ENCODE results near the gene NAV2.
"Not testable (repeated sequence)": the region's sequence is repeated elsewhere in the genome, so short reads cannot be mapped to it uniquely, and the experiment has no call there.

NAV2 gene

GRCh38 chr11:19924311-19924710, 211.7 kb downstream of the NAV2 start:
- no peaks in the 10 kb centered on the region for H3K27me3 ChIP-seq (ENCODE audit: control insufficient read depth, insufficient read depth, low read length)
- H3K4me1 ChIP-seq (ENCODE audit: control insufficient read depth, insufficient read depth, low read length) = peaks cover 7% of the 10 kb centered on the region
- H3K4me3 ChIP-seq (ENCODE audit: low read length) = no peak overlapping the region
- H3K9ac ChIP-seq (ENCODE audit: low read length) = no peak overlapping the region
- no peaks in the 10 kb centered on the region for H3K36me3 ChIP-seq (ENCODE audit: control insufficient read depth, insufficient read depth, low read length)
- H3K9me3 ChIP-seq (ENCODE audit: control insufficient read depth, low read length) = no peaks in the 10 kb centered on the region

GRCh38 chr11:19924716-19925115, 212.1 kb downstream of the NAV2 start:
- H3K4me1 ChIP-seq (ENCODE audit: control insufficient read depth, insufficient read depth, low read length) = peaks cover 3% of the 10 kb centered on the region
- no peak overlapping the region for H3K4me3 ChIP-seq (ENCODE audit: low read length)

GRCh38 chr11:19927403-19927802, 214.8 kb downstream of the NAV2 start:
- H3K9me3 ChIP-seq (ENCODE audit: control insufficient read depth, low read length); H3K9ac ChIP-seq (ENCODE audit: low read length); H3K4me1 ChIP-seq (ENCODE audit: control insufficient read depth, insufficient read depth, low read length); H3K4me3 ChIP-seq (ENCODE audit: low read length); H3K36me3 ChIP-seq (ENCODE audit: control insufficient read depth, insufficient read depth, low read length); H3K27me3 ChIP-seq (ENCODE audit: control insufficient read depth, insufficient read depth, low read length): not testable (repeated sequence)

More at GRCh38 chr11:19924716-19925115, 212.1 kb downstream of the NAV2 start:
- H3K9ac ChIP-seq (ENCODE audit: low read length) = no peak overlapping the region
- H3K27me3 ChIP-seq (ENCODE audit: control insufficient read depth, insufficient read depth, low read length) = no peaks in the 10 kb centered on the region
- H3K36me3 ChIP-seq (ENCODE audit: control insufficient read depth, insufficient read depth, low read length) = no peaks in the 10 kb centered on the region
- H3K9me3 ChIP-seq (ENCODE audit: control insufficient read depth, low read length) = no peaks in the 10 kb centered on the region

GRCh38 chr11:19929147-19929546, 216.5 kb downstream of the NAV2 start:
- no peaks in the 10 kb centered on the region for H3K36me3 ChIP-seq (ENCODE audit: control insufficient read depth, insufficient read depth, low read length)
- H3K9ac ChIP-seq (ENCODE audit: low read length) = no peak overlapping the region
- no peaks in the 10 kb centered on the region for H3K27me3 ChIP-seq (ENCODE audit: control insufficient read depth, insufficient read depth, low read length)
- no peak overlapping the region for H3K4me3 ChIP-seq (ENCODE audit: low read length)
- H3K9me3 ChIP-seq (ENCODE audit: control insufficient read depth, low read length) = no peaks in the 10 kb centered on the region
- H3K4me1 ChIP-seq (ENCODE audit: control insufficient read depth, insufficient read depth, low read length) = no peaks in the 10 kb centered on the region

GRCh38 chr11:19929655-19930054, 217.0 kb downstream of the NAV2 start:
- Histone ChIP-seq H3K9me3 (ENCODE audit: control insufficient read depth, low read length) (no peaks in the 10 kb centered on the region), H3K27me3 (ENCODE audit: control insufficient read depth, insufficient read depth, low read length) (no peaks in the 10 kb centered on the region), H3K9ac (ENCODE audit: low read length) (no peak overlapping the region), H3K4me3 (ENCODE audit: low read length) (no peak overlapping the region), H3K4me1 (ENCODE audit: control insufficient read depth, insufficient read depth, low read length) (no peaks in the 10 kb centered on the region), H3K36me3 (ENCODE audit: control insufficient read depth, insufficient read depth, low read length) (no peaks in the 10 kb centered on the region)

- Histone ChIP-seq H3K27me3 (ENCODE audit: control insufficient read depth, insufficient read depth, low read length) (no peaks in the 10 kb centered on the region), H3K9ac (ENCODE audit: low read length) (no peak overlapping the region), H3K9me3 (ENCODE audit: control insufficient read depth, low read length) (no peaks in the 10 kb centered on the region), H3K4me3 (ENCODE audit: low read length) (no peak overlapping the region), H3K36me3 (ENCODE audit: control insufficient read depth, insufficient read depth, low read length) (no peaks in the 10 kb centered on the region), H3K4me1 (ENCODE audit: control insufficient read depth, insufficient read depth, low read length) (no peaks in the 10 kb centered on the region)
These were observed 218.6 kb downstream of the NAV2 start for GRCh38 chr11:19931141-19931770.

GRCh38 chr11:19931771-19932369, 219.2 kb downstream of the NAV2 start:
- Histone ChIP-seq H3K9ac (ENCODE audit: low read length) (no peak overlapping the region), H3K27me3 (ENCODE audit: control insufficient read depth, insufficient read depth, low read length) (no peaks in the 10 kb centered on the region), H3K9me3 (ENCODE audit: control insufficient read depth, low read length) (no peaks in the 10 kb centered on the region), H3K4me3 (ENCODE audit: low read length) (no peak overlapping the region), H3K4me1 (ENCODE audit: control insufficient read depth, insufficient read depth, low read length) (no peaks in the 10 kb centered on the region), H3K36me3 (ENCODE audit: control insufficient read depth, insufficient read depth, low read length) (no peaks in the 10 kb centered on the region)

- no peak overlapping the region for H3K4me3 ChIP-seq (ENCODE audit: low read length)
- H3K9me3 ChIP-seq (ENCODE audit: control insufficient read depth, low read length) = no peaks in the 10 kb centered on the region
- H3K9ac ChIP-seq (ENCODE audit: low read length) = no peak overlapping the region
- no peaks in the 10 kb centered on the region for H3K36me3 ChIP-seq (ENCODE audit: control insufficient read depth, insufficient read depth, low read length)
- H3K4me1 ChIP-seq (ENCODE audit: control insufficient read depth, insufficient read depth, low read length) = no peaks in the 10 kb centered on the region
- H3K27me3 ChIP-seq (ENCODE audit: control insufficient read depth, insufficient read depth, low read length) = no peaks in the 10 kb centered on the region
These were observed 220.6 kb downstream of the NAV2 start for GRCh38 chr11:19933132-19933735.

GRCh38 chr11:19933801-19934488, 221.3 kb downstream of the NAV2 start:
- Histone ChIP-seq H3K9me3 (ENCODE audit: control insufficient read depth, low read length) (no peaks in the 10 kb centered on the region), H3K27me3 (ENCODE audit: control insufficient read depth, insufficient read depth, low read length) (no peaks in the 10 kb centered on the region), H3K36me3 (ENCODE audit: control insufficient read depth, insufficient read depth, low read length) (no peaks in the 10 kb centered on the region), H3K4me1 (ENCODE audit: control insufficient read depth, insufficient read depth, low read length) (no peaks in the 10 kb centered on the region), H3K4me3 (ENCODE audit: low read length) (no peak overlapping the region), H3K9ac (ENCODE audit: low read length) (no peak overlapping the region)

- no peaks in the 10 kb centered on the region for H3K4me1 ChIP-seq (ENCODE audit: control insufficient read depth, insufficient read depth, low read length)
- H3K36me3 ChIP-seq (ENCODE audit: control insufficient read depth, insufficient read depth, low read length) = no peaks in the 10 kb centered on the region
- H3K9ac ChIP-seq (ENCODE audit: low read length) = no peak overlapping the region
- no peaks in the 10 kb centered on the region for H3K27me3 ChIP-seq (ENCODE audit: control insufficient read depth, insufficient read depth, low read length)
- no peak overlapping the region for H3K4me3 ChIP-seq (ENCODE audit: low read length)
- H3K9me3 ChIP-seq (ENCODE audit: control insufficient read depth, low read length) = no peaks in the 10 kb centered on the region
These were observed 222.2 kb downstream of the NAV2 start for GRCh38 chr11:19934828-19935259.

GRCh38 chr11:19935507-19935906, 222.9 kb downstream of the NAV2 start:
- no peaks in the 10 kb centered on the region for H3K4me1 ChIP-seq (ENCODE audit: control insufficient read depth, insufficient read depth, low read length)
- no peak overlapping the region for H3K9ac ChIP-seq (ENCODE audit: low read length)
- no peaks in the 10 kb centered on the region for H3K9me3 ChIP-seq (ENCODE audit: control insufficient read depth, low read length)
- no peak overlapping the region for H3K4me3 ChIP-seq (ENCODE audit: low read length)
- no peaks in the 10 kb centered on the region for H3K36me3 ChIP-seq (ENCODE audit: control insufficient read depth, insufficient read depth, low read length)
- H3K27me3 ChIP-seq (ENCODE audit: control insufficient read depth, insufficient read depth, low read length) = no peaks in the 10 kb centered on the region

GRCh38 chr11:19936461-19936860, 223.8 kb downstream of the NAV2 start:
- H3K4me3 ChIP-seq (ENCODE audit: low read length) = no peak overlapping the region
- no peaks in the 10 kb centered on the region for H3K9me3 ChIP-seq (ENCODE audit: control insufficient read depth, low read length)
- H3K4me1 ChIP-seq (ENCODE audit: control insufficient read depth, insufficient read depth, low read length) = no peaks in the 10 kb centered on the region
- H3K9ac ChIP-seq (ENCODE audit: low read length) = no peak overlapping the region
- no peaks in the 10 kb centered on the region for H3K36me3 ChIP-seq (ENCODE audit: control insufficient read depth, insufficient read depth, low read length)
- no peaks in the 10 kb centered on the region for H3K27me3 ChIP-seq (ENCODE audit: control insufficient read depth, insufficient read depth, low read length)
